Colonic mucosa (tissue), 4 donors: Measurements from ENCODE around the gene NAA10. TPM values are rescaled to one million over a fixed set of nuclear protein-coding genes. Genes with fewer than 3 reads are reported as not detected.

Experiments
- DNase-seq: peaks from one replicate; pipeline ENCODE4 v3.0.0-alpha.2; 2020
- H3K27ac ChIP-seq: fragments of 200-600 bp; one replicate; pipeline ENCODE4 v1.8.0; 2021
- H3K27me3 ChIP-seq: fragments of 200-600 bp; one replicate; pipeline ENCODE4 v1.8.0; 2021
- H3K36me3 ChIP-seq: fragments of 200-600 bp; one replicate; pipeline ENCODE4 v1.8.0; 2021
- H3K4me1 ChIP-seq: fragments of 200-600 bp; one replicate; pipeline ENCODE4 v1.8.0; 2021; ENCODE audit warnings: mild to moderate bottlenecking
- H3K4me3 ChIP-seq: fragments of 200-600 bp; one replicate; pipeline ENCODE4 v1.8.0; 2021
- H3K9ac ChIP-seq, 2 donors: one replicate each; pipeline ENCODE4 v1.7.0; 2013; ENCODE audit warnings: control low read depth in 2 of 2, low read depth in 2 of 2, low read length in 2 of 2
- H3K9me3 ChIP-seq: fragments of 200-600 bp; one replicate; pipeline ENCODE4 v1.8.0; 2021
- intact Hi-C: fragments of 100-400 bp; cut with DNase I; formaldehyde crosslinking; loops from one replicate; pipeline ENCODE4 v1.14.1; 2022
- total RNA-seq, 2 donors: library from RNA; stranded (reverse); fragmentation: NEBNext Ultra II Directional in 1 of 2; extraction: Animal tissue kit (Norgen Biotek cat#: 25700) in 1 of 2; gene quantifications; one replicate each; pipeline ENCODE4 v1.2.1, GENCODE V29; 2021
- TF ChIP-seq, protein P1 (sequence below): fragments of 200-600 bp; IDR thresholded peaks from one replicate; pipeline ENCODE4 v1.8.0; 2022; ENCODE audit warnings: antibody characterized with exemption, mild to moderate bottlenecking
- donor health status: healthy.
- donor health status: DM: no; HTN: no; CAD: no.
- donor health status: DM: no; HTN: no; CAD: no.

NAA10 gene
- total RNA-seq, 2 donors from 2014 or later = 55.9 to 115 TPM

DNA sequence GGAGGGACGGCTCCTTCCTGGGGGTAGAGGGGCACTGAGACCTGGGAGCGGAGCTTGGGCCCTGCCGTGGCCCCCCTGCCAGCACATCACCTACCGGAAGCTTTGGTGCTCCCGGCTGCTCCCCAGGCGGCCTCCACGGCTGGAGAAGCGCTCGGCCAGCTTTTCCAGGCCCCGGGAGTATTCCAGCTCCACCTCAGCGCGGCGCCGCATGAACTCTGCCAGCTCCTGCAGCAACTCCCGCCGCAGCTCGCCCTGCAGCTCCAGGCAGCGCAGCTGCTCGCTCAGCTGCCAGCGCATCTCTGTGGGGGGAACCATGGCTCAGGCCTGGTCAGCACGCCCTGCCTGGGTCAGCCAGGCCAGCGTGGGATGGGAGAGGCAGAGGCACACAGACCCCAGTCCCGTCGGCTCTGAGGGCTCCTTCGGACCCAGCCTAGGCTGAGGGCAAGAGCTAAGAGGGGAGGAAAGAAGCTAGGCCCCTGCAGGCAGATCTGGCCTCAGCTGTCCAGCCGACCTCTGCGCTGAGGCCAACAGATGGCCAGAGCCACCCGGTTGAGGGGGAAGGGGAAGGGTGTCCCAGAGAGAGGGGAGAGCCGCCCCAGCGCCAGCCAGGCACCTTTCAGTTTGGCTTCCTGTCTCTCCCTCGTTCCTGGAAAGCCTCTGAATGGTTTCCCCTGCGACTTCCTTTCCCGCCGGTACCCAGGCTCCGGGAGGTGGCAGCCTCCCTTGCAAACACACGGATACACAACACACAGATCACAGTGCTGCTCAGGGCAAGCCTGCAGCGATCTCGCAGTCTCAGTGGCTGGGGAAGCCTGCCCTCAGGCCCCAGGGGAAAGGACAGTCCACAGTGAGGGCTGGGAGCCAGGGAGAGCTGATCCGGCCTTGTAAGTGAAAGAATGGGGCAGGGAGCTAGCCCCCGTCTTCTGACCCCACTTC is 13.1 kb downstream of the NAA10 start:
- Histone ChIP-seq H3K4me1 (no peaks in the 10 kb centered on the region), H3K36me3 (no peaks in the 10 kb centered on the region), H3K27me3 (peaks cover 5% of the 10 kb centered on the region), H3K4me3 (no peak overlapping the region), H3K9ac (no peak overlapping the region), H3K27ac (no peak overlapping the region), H3K9me3 (no peaks in the 10 kb centered on the region)
- DNase-seq = no peak
- intact Hi-C loops = no loop called here
- TF ChIP-seq, protein P1, sequence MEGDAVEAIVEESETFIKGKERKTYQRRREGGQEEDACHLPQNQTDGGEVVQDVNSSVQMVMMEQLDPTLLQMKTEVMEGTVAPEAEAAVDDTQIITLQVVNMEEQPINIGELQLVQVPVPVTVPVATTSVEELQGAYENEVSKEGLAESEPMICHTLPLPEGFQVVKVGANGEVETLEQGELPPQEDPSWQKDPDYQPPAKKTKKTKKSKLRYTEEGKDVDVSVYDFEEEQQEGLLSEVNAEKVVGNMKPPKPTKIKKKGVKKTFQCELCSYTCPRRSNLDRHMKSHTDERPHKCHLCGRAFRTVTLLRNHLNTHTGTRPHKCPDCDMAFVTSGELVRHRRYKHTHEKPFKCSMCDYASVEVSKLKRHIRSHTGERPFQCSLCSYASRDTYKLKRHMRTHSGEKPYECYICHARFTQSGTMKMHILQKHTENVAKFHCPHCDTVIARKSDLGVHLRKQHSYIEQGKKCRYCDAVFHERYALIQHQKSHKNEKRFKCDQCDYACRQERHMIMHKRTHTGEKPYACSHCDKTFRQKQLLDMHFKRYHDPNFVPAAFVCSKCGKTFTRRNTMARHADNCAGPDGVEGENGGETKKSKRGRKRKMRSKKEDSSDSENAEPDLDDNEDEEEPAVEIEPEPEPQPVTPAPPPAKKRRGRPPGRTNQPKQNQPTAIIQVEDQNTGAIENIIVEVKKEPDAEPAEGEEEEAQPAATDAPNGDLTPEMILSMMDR = no peak

DNA sequence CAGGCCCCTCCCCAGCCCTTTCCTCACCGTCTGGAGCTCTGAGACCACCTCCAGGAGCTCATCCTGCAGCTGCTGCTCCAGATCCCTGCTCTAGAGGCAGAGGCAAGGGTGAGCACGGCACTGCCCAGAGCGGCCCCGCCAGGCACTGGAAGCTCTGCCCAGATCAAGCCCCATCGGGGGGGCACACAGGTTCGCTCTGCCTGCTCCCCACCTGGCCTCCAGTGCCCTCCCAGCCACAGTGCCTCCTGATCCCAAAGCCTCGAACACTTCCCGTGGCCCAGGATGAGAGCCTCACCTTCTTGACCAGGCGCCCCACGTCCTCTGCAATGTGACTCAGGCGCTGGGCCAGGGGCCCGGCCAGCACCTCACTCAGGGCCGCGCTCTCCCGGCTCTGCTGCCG is 13.8 kb downstream of the NAA10 start:
- no peak for DNase-seq
- Histone ChIP-seq H3K4me3 (no peak overlapping the region), H3K9me3 (no peaks in the 10 kb centered on the region), H3K27me3 (peaks cover 5% of the 10 kb centered on the region), H3K9ac (no peak overlapping the region), H3K36me3 (no peaks in the 10 kb centered on the region), H3K27ac (no peak overlapping the region), H3K4me1 (no peaks in the 10 kb centered on the region)
- TF ChIP-seq, protein P1 = no peak
- intact Hi-C loops = no loop called here

DNA sequence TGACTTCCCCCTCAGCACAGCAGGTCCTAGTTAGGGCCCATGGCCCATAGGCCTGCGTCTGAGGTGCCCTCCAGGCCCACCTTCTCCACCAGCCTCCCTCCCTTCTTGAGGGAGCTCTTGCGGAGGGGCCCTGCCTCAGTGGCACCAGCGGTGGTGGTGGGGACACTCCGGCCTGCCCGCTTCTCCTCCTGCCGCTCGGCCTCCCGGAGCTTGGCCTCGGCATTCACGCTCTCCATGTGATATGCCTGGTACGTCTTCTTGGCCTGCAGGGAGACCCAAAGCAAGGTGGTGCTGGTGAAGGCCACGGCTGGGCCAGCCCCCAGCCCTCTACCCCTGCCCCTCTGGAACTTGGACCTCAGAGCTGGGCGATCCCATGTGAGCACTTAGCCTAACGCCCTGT is 14.3 kb downstream of the NAA10 start:
- Histone ChIP-seq H3K27me3 (peaks cover 5% of the 10 kb centered on the region), H3K4me3 (no peak overlapping the region), H3K36me3 (no peaks in the 10 kb centered on the region), H3K9ac (no peak overlapping the region), H3K4me1 (no peaks in the 10 kb centered on the region), H3K9me3 (no peaks in the 10 kb centered on the region), H3K27ac (no peak overlapping the region)
- intact Hi-C loops = no loop called here
- TF ChIP-seq, protein P1 = no peak
- DNase-seq = no peak

DNA sequence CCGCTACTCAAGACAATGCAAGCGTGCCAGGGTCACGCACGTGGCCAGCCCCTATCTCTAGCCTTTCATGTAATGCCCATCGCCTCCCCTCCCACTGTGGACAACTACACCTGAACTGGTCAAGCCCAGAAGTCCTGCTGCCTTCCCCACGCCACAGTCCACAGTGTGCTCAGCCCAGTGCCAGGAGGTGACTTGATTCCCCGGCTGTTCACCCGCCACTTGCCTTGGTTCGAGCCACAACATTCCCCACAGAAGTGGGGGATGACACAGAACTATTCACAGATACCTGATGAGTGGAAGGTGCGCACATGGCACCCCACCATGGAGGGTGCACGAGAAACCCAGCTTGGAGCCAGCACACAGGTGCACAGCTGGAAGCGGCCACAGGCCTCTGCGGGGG is 15.6 kb downstream of the NAA10 start:
- TF ChIP-seq, protein P1 = no peak
- Histone ChIP-seq H3K4me1 (no peaks in the 10 kb centered on the region), H3K27ac (no peak overlapping the region), H3K27me3 (peaks cover 5% of the 10 kb centered on the region), H3K36me3 (no peaks in the 10 kb centered on the region), H3K9ac (no peak overlapping the region), H3K9me3 (no peaks in the 10 kb centered on the region), H3K4me3 (no peak overlapping the region)
- no peak for DNase-seq
- intact Hi-C loops = no loop called here

DNA sequence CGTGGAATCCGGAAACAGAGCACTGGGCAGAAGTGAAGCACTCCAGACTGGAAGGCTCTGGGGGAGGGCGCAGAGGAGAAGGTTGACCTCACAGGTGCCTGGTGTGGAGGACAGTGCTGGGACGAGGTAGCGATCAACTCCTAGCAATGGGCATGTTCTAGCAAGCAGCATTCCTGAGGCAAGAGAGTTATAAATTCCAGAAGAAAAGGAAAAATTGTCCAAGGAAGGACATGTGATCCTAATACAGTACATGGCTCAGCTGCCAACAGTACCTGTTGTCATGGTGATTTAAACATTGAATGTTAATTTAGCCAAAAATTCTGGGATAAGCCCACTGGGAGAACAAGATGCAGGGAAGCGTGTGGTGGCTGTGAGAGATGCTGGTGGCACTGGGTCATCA is 17.0 kb downstream of the NAA10 start:
- H3K27me3 ChIP-seq = peaks cover 5% of the 10 kb centered on the region
- H3K27ac ChIP-seq = no peak overlapping the region
- no peak overlapping the region for H3K4me3 ChIP-seq
- H3K4me1 ChIP-seq = no peaks in the 10 kb centered on the region
- no peaks in the 10 kb centered on the region for H3K9me3 ChIP-seq
- no peak for DNase-seq
- TF ChIP-seq, protein P1 = no peak
- no peaks in the 10 kb centered on the region for H3K36me3 ChIP-seq
- intact Hi-C loops = no loop called here
- no peak overlapping the region for H3K9ac ChIP-seq
